HT-29 (cell line): ENCODE data around the gene NUMA1. TPM values are rescaled to one million over a fixed set of nuclear protein-coding genes. Genes with fewer than 3 reads are reported as not detected.

ENCODE experiments used
- DNase-seq: peaks from one replicate; pipeline ENCODE4 v3.0.0-alpha.2; 2015; ENCODE audit warnings: low spot score
- total RNA-seq: library from RNA; depleted of rRNA; stranded (reverse); fragments of >200 nt; shearing (Covaris generic); gene quantifications from 2 replicates; pipeline ENCODE4 v1.2.3, GENCODE V29; 2014; rRNA removed

NUMA1 gene
- 214 and 241 TPM in 2 replicates for total RNA-seq

GRCh38 chr11:72080326-72081183 is at the start of gene NUMA1, which contains the start of gene LRRC51:
Gene NUMA1, minus strand, starts transcription at chr11:72080542. Its CDS starts 44,599 bp downstream, at chr11:72035943.
Gene LRRC51, plus strand, starts transcription at chr11:72080850. Its CDS starts 8,234 bp downstream, at chr11:72089084.
- peak; percentile 100 for DNase-seq

- DNase-seq: no peak
These were observed 49.0 kb upstream of the NUMA1 start for GRCh38 chr11:72129381-72129780.

- DNase-seq: no peak
These were observed 47.6 kb upstream of the NUMA1 start for GRCh38 chr11:72127923-72128322.

GRCh38 chr11:72125956-72126355 is 45.6 kb upstream of the NUMA1 start:
- no peak for DNase-seq

GRCh38 chr11:72124046-72124445 is 43.7 kb upstream of the NUMA1 start:
- no peak for DNase-seq

GRCh38 chr11:72123117-72123653 is 42.8 kb upstream of the NUMA1 start:
- no peak for DNase-seq

- DNase-seq: no peak
These were observed 42.3 kb upstream of the NUMA1 start for GRCh38 chr11:72122607-72123006.

- DNase-seq: no peak
These were observed 40.6 kb upstream of the NUMA1 start for GRCh38 chr11:72120930-72121329.

GRCh38 chr11:72119198-72119597 is 38.9 kb upstream of the NUMA1 start:
- DNase-seq: no peak

GRCh38 chr11:72116019-72116755 is 35.8 kb upstream of the NUMA1 start:
- DNase-seq: no peak

- DNase-seq: no peak
These were observed 34.2 kb upstream of the NUMA1 start for GRCh38 chr11:72114570-72114969.

GRCh38 chr11:72112978-72113808 is 32.9 kb upstream of the NUMA1 start:
- no peak for DNase-seq

- peak; percentile 100 for DNase-seq
These were observed 32.0 kb upstream of the NUMA1 start, which contains the start of gene ANAPC15 for GRCh38 chr11:72112143-72112977. Gene ANAPC15, minus strand, starts transcription at chr11:72112695. Its CDS starts 1,419 bp downstream, at chr11:72111276.

- no peak for DNase-seq
These were observed 31.2 kb upstream of the NUMA1 start for GRCh38 chr11:72111300-72112142.

- DNase-seq: no peak
These were observed 25.5 kb upstream of the NUMA1 start, which contains the start of gene TOMT for GRCh38 chr11:72105888-72106287. Gene TOMT, plus strand, starts transcription at chr11:72105924. Its CDS starts 28 bp downstream, at chr11:72105952.

- DNase-seq: no peak
These were observed 23.4 kb upstream of the NUMA1 start for GRCh38 chr11:72103754-72104167.

- peak; percentile 99 for DNase-seq
These were observed 22.8 kb upstream of the NUMA1 start, which contains the start of gene LAMTOR1 for GRCh38 chr11:72102946-72103753. Gene LAMTOR1, minus strand, starts transcription at chr11:72103297. Its CDS starts 73 bp downstream, at chr11:72103224.

GRCh38 chr11:72102631-72102945 is 22.2 kb upstream of the NUMA1 start:
- no peak for DNase-seq
